Measurements from ENCODE around the gene PGAM2.

PGAM2 gene

GRCh38 chr7:44103566-44103922 lies 38.2 kb upstream of the PGAM2 start:
- no peak for DNase-seq (ENCODE audit: low spot score)

GRCh38 chr7:44102846-44103565 lies 37.6 kb upstream of the PGAM2 start:
- DNase-seq (ENCODE audit: low spot score): no peak

DNA sequence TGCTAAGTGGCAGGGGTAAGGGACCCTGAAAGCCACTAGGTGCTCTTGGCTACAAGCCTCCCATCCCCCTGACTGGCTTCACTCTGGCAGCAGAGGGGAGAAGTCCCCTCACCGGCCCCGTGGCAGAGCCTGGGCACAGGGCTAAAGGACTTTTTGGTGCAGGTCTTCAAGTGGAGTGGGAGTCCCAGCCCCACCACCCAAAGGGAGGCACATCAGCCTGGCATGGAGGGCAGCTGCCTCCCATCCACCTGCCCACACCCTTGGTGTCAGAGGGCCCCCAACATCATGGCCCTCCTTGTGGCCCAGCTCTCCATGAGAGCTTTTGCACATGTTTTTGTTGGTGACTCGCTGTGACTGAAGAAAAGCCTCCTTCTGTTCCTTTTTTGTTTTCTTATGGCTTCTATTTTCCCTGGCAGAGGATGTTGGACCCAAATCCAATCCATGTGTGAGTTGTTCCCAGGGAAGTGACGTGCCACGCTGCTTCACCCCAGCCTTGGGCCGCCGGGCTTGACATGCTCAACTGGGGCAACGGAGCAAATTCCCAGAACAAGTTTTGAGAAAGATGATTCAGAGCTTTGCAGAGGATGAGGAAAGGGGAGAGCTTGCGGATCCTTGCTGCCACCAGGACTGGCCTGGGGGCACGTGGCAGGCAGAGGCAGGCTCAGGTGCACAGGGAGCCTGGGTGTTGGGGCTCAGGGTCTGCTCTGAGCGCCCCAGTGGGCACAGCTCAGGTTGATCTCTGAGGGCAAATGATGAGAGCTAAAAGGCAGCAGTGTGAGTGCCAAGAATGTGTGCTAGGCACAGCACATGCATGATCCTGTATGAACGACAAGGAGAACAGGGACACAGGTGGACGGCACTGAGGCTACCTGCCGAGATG lies 36.8 kb upstream of the PGAM2 start:
- DNase-seq (ENCODE audit: low spot score): peak; percentile 90

- DNase-seq (ENCODE audit: low spot score): no peak
Measured at GRCh38 chr7:44101303-44101965, 36.1 kb upstream of the PGAM2 start.

DNA sequence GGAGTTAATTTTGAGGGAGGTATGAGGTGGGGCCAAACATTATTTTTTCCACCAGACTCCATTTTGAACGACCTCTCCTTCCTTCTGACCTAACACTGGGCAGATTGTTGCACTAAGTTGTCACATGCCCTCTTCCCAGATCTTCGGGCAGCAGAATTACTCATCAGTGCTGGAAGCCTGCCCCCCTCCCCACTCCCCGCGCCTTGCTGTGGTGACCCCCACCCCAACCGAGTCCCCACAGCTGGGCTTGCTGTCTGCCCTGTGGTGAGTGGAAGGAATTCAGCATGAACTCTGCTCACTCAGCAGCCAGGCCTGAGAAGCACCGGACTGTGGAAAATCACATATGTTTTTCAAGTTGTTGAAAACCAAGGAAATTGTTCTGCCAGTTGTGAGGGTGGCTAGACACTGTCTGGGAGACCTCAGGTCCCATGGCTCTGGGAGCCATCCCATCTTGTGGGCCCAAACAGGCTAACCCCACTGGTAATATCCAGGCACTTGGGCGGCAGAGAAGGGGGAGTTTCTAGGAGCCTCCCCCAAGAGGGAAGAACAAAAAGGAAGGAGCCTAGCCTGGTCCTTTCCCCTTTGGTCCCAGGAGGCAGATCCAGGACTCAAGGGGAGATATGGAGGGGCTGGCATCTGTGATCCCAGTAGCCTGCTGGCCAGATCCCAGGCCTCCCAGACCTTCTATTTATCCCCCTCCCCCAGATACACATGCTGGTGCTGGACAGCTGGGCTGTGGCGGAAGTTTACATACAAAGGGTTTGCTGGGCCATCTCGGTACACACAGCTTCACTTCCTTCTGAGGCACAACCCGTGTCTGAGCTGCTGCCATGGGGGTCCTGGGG lies 35.3 kb upstream of the PGAM2 start:
- DNase-seq (ENCODE audit: low spot score): peak; percentile 63

DNA sequence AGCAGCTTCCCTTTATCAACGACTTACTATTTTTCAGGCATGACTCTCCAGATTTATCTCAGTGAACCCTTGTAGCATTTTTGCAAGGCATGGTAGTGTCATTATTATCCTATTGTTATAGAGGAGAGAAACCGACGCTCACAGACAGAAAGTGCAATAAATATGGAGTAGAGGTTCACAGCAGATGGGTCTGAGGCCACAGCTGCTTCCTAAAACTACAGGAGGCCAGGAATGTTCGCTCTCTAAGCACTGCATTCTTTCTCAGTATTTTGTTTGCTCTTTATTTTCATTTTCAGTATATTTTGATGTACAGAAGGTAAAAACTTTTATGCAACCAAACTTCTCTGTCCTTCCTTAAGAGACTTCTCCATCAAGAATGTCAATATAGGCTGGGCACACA lies 34.3 kb upstream of the PGAM2 start:
- DNase-seq (ENCODE audit: low spot score): no peak

DNA sequence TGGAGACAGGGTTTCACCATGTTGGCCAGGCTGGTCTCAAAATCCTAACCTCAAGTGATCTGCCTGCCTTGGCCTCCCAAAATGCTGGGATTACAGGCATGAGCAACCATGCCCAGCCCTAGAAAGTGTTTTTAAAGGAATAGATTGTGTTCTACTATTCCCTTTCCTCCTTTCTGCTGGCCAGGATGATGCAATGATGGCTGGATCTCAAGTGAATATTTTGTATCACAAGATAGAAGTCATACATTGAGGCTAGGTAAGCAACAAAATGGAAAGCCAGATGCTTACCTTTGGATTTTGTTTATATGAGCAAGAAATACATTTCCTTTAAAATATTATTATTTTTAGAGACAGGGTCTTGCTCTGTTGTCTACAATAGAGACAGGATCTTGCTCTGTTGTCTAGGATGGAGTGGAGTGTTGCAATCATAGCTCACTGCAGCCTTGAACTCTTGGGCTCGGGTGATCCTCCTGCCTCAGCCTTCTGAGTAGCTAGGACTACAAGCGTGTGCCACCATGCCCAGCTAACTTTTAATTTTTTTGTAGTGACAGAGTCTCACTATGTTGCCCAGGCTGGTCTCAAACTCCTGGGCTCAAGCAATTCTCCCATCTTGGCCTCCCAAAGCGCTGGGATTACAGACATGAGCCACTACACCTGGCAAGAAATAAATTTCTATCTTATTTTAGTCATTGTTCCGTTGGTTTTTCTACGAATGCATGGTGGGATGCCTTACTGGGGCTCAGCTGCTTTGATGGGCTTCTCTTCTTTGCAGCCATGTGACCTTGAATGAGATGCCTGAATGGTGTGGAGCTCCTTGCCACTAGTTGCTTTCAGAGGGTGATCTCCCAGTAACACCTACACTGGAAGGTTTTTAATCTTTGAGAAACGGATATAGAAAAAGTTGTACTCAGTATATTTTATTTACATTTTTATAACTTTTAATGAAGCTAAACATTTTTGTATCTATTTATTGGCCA lies 33.0 kb upstream of the PGAM2 start:
- no peak for DNase-seq (ENCODE audit: low spot score)

- no peak for DNase-seq (ENCODE audit: low spot score)
Measured at GRCh38 chr7:44097064-44097932, 31.9 kb upstream of the PGAM2 start.

- no peak for DNase-seq (ENCODE audit: low spot score)
Measured at GRCh38 chr7:44096326-44096881, 31.0 kb upstream of the PGAM2 start.

- no peak for DNase-seq (ENCODE audit: low spot score)
Measured at GRCh38 chr7:44095781-44096180, 30.4 kb upstream of the PGAM2 start.

- no peak for DNase-seq (ENCODE audit: low spot score)
Measured at GRCh38 chr7:44094883-44095592, 29.7 kb upstream of the PGAM2 start.

DNA sequence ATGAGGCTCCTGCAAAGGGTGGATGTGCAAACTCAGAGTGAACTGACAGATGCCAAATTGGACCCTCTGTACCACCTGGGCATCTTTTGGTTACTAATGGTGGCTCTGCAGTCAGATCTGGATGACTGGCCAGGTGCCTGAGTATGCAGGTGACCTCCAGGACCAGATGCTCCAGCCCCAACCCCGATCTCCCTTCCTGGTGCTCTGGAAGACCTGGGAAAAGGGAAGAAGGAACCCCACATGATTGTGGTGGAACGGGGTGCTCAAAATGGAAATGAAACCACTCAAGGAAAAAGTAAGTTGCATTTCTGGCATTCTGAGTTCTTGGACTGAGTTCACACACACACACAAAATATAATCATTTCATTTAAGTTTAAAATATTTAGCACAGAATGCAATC lies 29.0 kb upstream of the PGAM2 start:
- no peak for DNase-seq (ENCODE audit: low spot score)

GRCh38 chr7:44093102-44093641 lies 27.8 kb upstream of the PGAM2 start:
- DNase-seq (ENCODE audit: low spot score): no peak

- DNase-seq (ENCODE audit: low spot score): peak; percentile 78
Measured at GRCh38 chr7:44087911-44088838, 22.8 kb upstream of the PGAM2 start.

DNA sequence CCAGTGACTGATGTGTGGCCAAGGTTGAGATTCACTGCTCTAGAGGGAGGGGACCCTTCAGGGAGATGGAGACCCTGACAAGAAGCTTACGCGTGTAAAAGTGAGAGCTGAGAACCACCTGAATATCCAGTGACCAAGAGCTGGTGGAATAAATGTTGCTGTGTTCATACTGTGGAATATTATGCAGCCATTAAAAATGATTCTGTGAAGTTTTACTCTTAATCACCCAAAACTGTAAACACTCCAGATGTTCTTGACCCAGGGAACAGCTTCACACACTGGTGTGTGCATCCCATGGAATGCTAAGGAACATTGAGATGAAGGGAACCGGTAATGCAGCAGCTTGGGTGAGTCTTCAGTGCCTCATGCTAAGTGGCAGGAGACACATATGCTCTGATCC lies 21.3 kb upstream of the PGAM2 start:
- no peak for DNase-seq (ENCODE audit: low spot score)

DNA sequence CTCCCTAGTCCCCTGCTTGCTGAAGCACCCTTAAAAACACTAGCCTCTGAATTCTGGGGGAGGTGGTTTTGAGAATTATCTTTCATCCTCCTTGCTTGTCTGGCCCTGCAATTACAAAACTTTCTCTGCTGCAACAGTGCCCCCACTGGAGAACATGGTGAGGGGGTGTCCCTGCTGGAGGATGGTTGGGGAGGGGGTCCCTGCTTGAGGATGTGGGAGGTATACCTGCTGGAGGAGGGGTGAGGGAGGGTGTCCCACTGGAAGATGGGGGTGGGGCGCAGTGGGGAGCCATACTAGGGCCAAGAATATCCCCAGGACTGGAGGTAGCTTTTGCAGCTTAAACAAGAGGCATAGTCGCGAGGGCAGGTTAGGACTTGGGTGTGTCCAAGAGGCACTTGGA lies 20.2 kb upstream of the PGAM2 start:
- no peak for DNase-seq (ENCODE audit: low spot score)

GRCh38 chr7:44084701-44085100 lies 19.3 kb upstream of the PGAM2 start:
- DNase-seq (ENCODE audit: low spot score): no peak
